ENCODE data around the gene KIAA0319L.

- no peak for TF ChIP-seq GABPA (IDR thresholded peaks at IDR 0.05 in 1 of 2, conservative IDR thresholded peaks at IDR 0.05 in 1 of 2)
- peak; percentile 87 for TF ChIP-seq CTCF (IDR thresholded peaks at IDR 0.05; ENCODE audit: low read depth, low read length, missing input control)
These were observed 11.8 kb upstream of the KIAA0319L start for GRCh38 chr1:35568975-35569395.

Measured in liver (tissue), 3 donors.